IMR-90 (cell line): ENCODE data around the gene ITGA1. TPM values are rescaled to one million over a fixed set of nuclear protein-coding genes. Genes with fewer than 3 reads are reported as not detected.

ENCODE experiments used
- ATAC-seq: fragments of 200-7000 bp; cut with Tn5 transposase; 2 replicates; pipeline ENCODE4 v1.9.1; 2020; ENCODE audit warnings: low read depth, mild to moderate bottlenecking, moderate library complexity
- BruUV-seq: library from RNA; stranded (reverse); fragments of 400-500 nt; replicated peaks from 2 replicates; lab custom pipeline; 2021; lab: Mats Ljungman, UMichigan
- CTCF ChIA-PET: fragments of 300-600 bp; formaldehyde crosslinking; extraction: SDS; loops from one replicate; lab custom pipeline; 2021; ENCODE audit warnings: antibody characterized with exemption; lab: Yijun Ruan, JAX
- POLR2A ChIA-PET: fragments of 300-600 bp; sonication (Branson Sonifier 250); formaldehyde crosslinking; loops from one replicate; lab custom pipeline; 2022; ENCODE audit warnings: antibody characterized with exemption; ENCODE audit not compliant: unreplicated experiment; lab: Charles Lee
- DNase-seq: peaks from one replicate; pipeline ENCODE4 v3.0.0; 2013
- H2AFZ ChIP-seq: replicated peaks from 2 replicates; pipeline ENCODE3; 2013; ENCODE audit warnings: low read length, mild to moderate bottlenecking; ENCODE audit not compliant: poor library complexity
- H2AK5ac ChIP-seq: 2 replicates; pipeline ENCODE4 v1.6.1; 2013; ENCODE audit warnings: low read depth, low read length, inconsistent platforms
- H2AK9ac ChIP-seq: replicated peaks from 2 replicates; pipeline ENCODE3; 2013; ENCODE audit warnings: mild to moderate bottlenecking, low read depth, low read length, moderate library complexity; ENCODE audit not compliant: poor library complexity
- H2BK120ac ChIP-seq: 2 replicates; pipeline ENCODE4 v1.6.1; 2013; ENCODE audit warnings: low read depth, low read length, inconsistent platforms
- H2BK15ac ChIP-seq: 3 replicates; pipeline ENCODE4 v1.6.1; 2013; ENCODE audit warnings: low read depth, low read length, inconsistent platforms
- H2BK20ac ChIP-seq: 2 replicates; pipeline ENCODE4 v1.6.1; 2013; ENCODE audit warnings: low read depth, mild to moderate bottlenecking, inconsistent platforms, low read length, moderate library complexity
- H2BK5ac ChIP-seq: 2 replicates; pipeline ENCODE4 v1.6.1; 2013; ENCODE audit warnings: mild to moderate bottlenecking, low read depth, low read length, inconsistent platforms; ENCODE audit not compliant: poor library complexity, severe bottlenecking
- H3K14ac ChIP-seq: replicated peaks from 2 replicates; pipeline ENCODE4 v1.6.1; 2013; ENCODE audit warnings: low read depth, low read length, inconsistent platforms
- H3K18ac ChIP-seq: 2 replicates; pipeline ENCODE4 v1.6.1; 2013; ENCODE audit warnings: low read depth, low read length, control low read depth
- H3K23ac ChIP-seq: 2 replicates; pipeline ENCODE4 v1.6.1; 2013; ENCODE audit warnings: low read depth, low read length, inconsistent platforms
- H3K27ac ChIP-seq: 2 replicates; pipeline ENCODE4 v1.5.1; 2013; ENCODE audit warnings: mild to moderate bottlenecking, control low read depth, low read length; ENCODE audit not compliant: insufficient read depth
- H3K27me3 ChIP-seq: 2 replicates; pipeline ENCODE4 v1.6.1; 2013; ENCODE audit warnings: low read length; ENCODE audit not compliant: control insufficient read depth, insufficient read depth
- H3K36me3 ChIP-seq: 2 replicates; pipeline ENCODE4 v1.6.1; 2013; ENCODE audit warnings: low read length, mixed read lengths; ENCODE audit not compliant: control insufficient read depth, insufficient read depth
- H3K4ac ChIP-seq: 2 replicates; pipeline ENCODE4 v1.6.1; 2013; ENCODE audit warnings: low read depth, low read length, inconsistent platforms
- H3K4me1 ChIP-seq: 2 replicates; pipeline ENCODE4 v1.6.1; 2013; ENCODE audit warnings: low read length, mixed read lengths; ENCODE audit not compliant: control insufficient read depth, insufficient read depth
- H3K4me2 ChIP-seq: 2 replicates; pipeline ENCODE4 v1.6.1; 2013; ENCODE audit warnings: low read depth, mild to moderate bottlenecking, control low read depth, low read length, moderate library complexity
- H3K4me3 ChIP-seq: 2 replicates; pipeline ENCODE4 v1.5.1; 2013; ENCODE audit warnings: low read depth, mild to moderate bottlenecking, control low read depth, low read length, moderate library complexity; ENCODE audit not compliant: insufficient read depth
- H3K56ac ChIP-seq: 2 replicates; pipeline ENCODE4 v1.6.1; 2013; ENCODE audit warnings: low read length, inconsistent platforms; ENCODE audit not compliant: insufficient read depth; ENCODE audit errors: extremely low read depth
- H3K79me1 ChIP-seq, 2 experiments: 2 replicates each; pipeline ENCODE4 v1.6.1; 2013; ENCODE audit warnings: low read length in 2 of 2, inconsistent platforms in 1 of 2, low read depth in 1 of 2
- H3K9ac ChIP-seq: 2 replicates; pipeline ENCODE4 v1.6.1; 2013; ENCODE audit warnings: low read depth, low read length, control low read depth
- H3K9me1 ChIP-seq: 2 replicates; pipeline ENCODE4 v1.6.1; 2013; ENCODE audit warnings: low read length, inconsistent platforms; ENCODE audit not compliant: insufficient read depth
- H3K9me3 ChIP-seq: 2 replicates; pipeline ENCODE4 v1.6.1; 2013; ENCODE audit warnings: low read length; ENCODE audit not compliant: control insufficient read depth, insufficient read depth
- H4K20me1 ChIP-seq: 2 replicates; pipeline ENCODE4 v1.6.1; 2013; ENCODE audit warnings: low read length, inconsistent platforms; ENCODE audit not compliant: insufficient read depth
- H4K5ac ChIP-seq: 2 replicates; pipeline ENCODE4 v1.6.1; 2013; ENCODE audit warnings: mild to moderate bottlenecking, low read depth, low read length, control low read depth
- H4K8ac ChIP-seq, 2 experiments: 2 replicates each; pipeline ENCODE4 v1.6.1; 2013; ENCODE audit warnings: low read depth in 2 of 2, low read length in 2 of 2, control low read depth in 1 of 2, inconsistent platforms in 1 of 2
- H4K91ac ChIP-seq: 2 replicates; pipeline ENCODE4 v1.6.1; 2013; ENCODE audit warnings: low read depth, low read length, inconsistent platforms; ENCODE audit not compliant: insufficient read depth
- BHLHE40 ChIP-seq: fragments of 150-350 bp; IDR thresholded peaks from 2 replicates; pipeline ENCODE4 v1.6.1; 2016; ENCODE audit warnings: mild to moderate bottlenecking, low read depth, low read length
- CEBPB ChIP-seq: IDR thresholded peaks from 2 replicates; pipeline ENCODE4 v1.6.1; 2012; ENCODE audit warnings: low read depth, low read length, improper control_type of control experiment
- CHD1 ChIP-seq: IDR thresholded peaks from 2 replicates; pipeline ENCODE4 v1.6.1; 2012; ENCODE audit warnings: low read depth, low read length, improper control_type of control experiment
- CTCF ChIP-seq: conservative IDR thresholded peaks from 2 replicates; pipeline ENCODE4 v1.5.1; 2012; ENCODE audit warnings: mild to moderate bottlenecking, low read depth, low read length, improper control_type of control experiment
- ELK1 ChIP-seq: fragments of 150-350 bp; IDR thresholded peaks from 2 replicates; pipeline ENCODE4 v1.6.1; 2016; ENCODE audit warnings: low read depth, mild to moderate bottlenecking, low read length, moderate library complexity, borderline replicate concordance
- FOS ChIP-seq: fragments of 150-350 bp; IDR thresholded peaks from 2 replicates; pipeline ENCODE4 v1.6.1; 2016; ENCODE audit warnings: low read depth, low read length
- MAFK ChIP-seq: IDR thresholded peaks from 2 replicates; pipeline ENCODE4 v1.6.1; 2012; ENCODE audit warnings: low read depth, low read length, improper control_type of control experiment
- MAZ ChIP-seq: IDR thresholded peaks from 2 replicates; pipeline ENCODE4 v1.6.1; 2012; ENCODE audit warnings: low read depth, mild to moderate bottlenecking, low read length, improper control_type of control experiment, moderate library complexity, borderline replicate concordance
- MXI1 ChIP-seq: IDR thresholded peaks from 2 replicates; pipeline ENCODE4 v1.6.1; 2012; ENCODE audit warnings: low read depth, mild to moderate bottlenecking, low read length, moderate library complexity, borderline replicate concordance
- NFE2L2 ChIP-seq: fragments of 150-350 bp; IDR thresholded peaks from 2 replicates; pipeline ENCODE4 v1.6.1; 2016; ENCODE audit warnings: low read depth, mild to moderate bottlenecking, low read length
- POLR2A ChIP-seq: IDR thresholded peaks from 2 replicates; pipeline ENCODE4 v1.6.1; 2012; ENCODE audit warnings: mild to moderate bottlenecking, low read depth, low read length
- RAD21 ChIP-seq: IDR thresholded peaks from 2 replicates; pipeline ENCODE4 v1.6.1; 2012; ENCODE audit warnings: low read length, improper control_type of control experiment
- RCOR1 ChIP-seq: IDR thresholded peaks from 2 replicates; pipeline ENCODE4 v1.6.1; 2012; ENCODE audit warnings: mild to moderate bottlenecking, low read length, improper control_type of control experiment; ENCODE audit not compliant: insufficient replicate concordance
- RFX5 ChIP-seq: IDR thresholded peaks from 2 replicates; pipeline ENCODE4 v1.8.0; 2012; ENCODE audit warnings: low read depth, mild to moderate bottlenecking, low read length, moderate library complexity
- SMC3 ChIP-seq: fragments of 150-350 bp; IDR thresholded peaks from 2 replicates; pipeline ENCODE4 v1.6.1; 2016; ENCODE audit warnings: low read depth, mild to moderate bottlenecking, antibody characterized with exemption, low read length, moderate library complexity
- USF2 ChIP-seq: fragments of 150-350 bp; IDR thresholded peaks from 2 replicates; pipeline ENCODE4 v1.6.1; 2017; ENCODE audit warnings: mild to moderate bottlenecking, antibody characterized with exemption, low read length, low read depth
- WGBS, 2 experiments: methylation state at CpG; one replicate each; pipeline versions ENCODE4 v1.1.5 to v1.1.7; 2013; ENCODE audit warnings: missing lambda C conversion rate in 2 of 2; ENCODE audit not compliant: insufficient read length in 1 of 2; ENCODE audit errors: extremely low coverage in 2 of 2; 5-methylcytosine and 5-hydroxymethylcytosine counted together
- dilution Hi-C: fragments of 300-500 bp; cut with HindIII; formaldehyde crosslinking; loops from one replicate; pipeline ENCODE4 v1.14.3; 2018; ENCODE audit warnings: low sequenced_read_pairs; ENCODE audit not compliant: unreplicated experiment
- in situ Hi-C: fragments of 300-500 bp; cut with MboI; formaldehyde crosslinking; loops from 3 replicates; pipeline ENCODE4 v1.14.3; 2019; ENCODE audit warnings: low sequenced_read_pairs, inconsistent platforms, mixed read lengths
- intact Hi-C: fragments of 100-400 bp; cut with micrococcal nuclease; formaldehyde crosslinking; loops from 2 replicates; pipeline ENCODE4 v1.10.0; 2022
- polyA plus RNA-seq, 3 experiments: library from polyadenylated mRNA; depleted of rRNA; stranded (reverse); fragments of >200 nt; gene quantifications; 2 replicates each; pipeline ENCODE4 v1.2.3, GENCODE V29; 2012; ENCODE audit warnings: low replicate concordance in 1 of 3
- total RNA-seq: library from RNA; depleted of rRNA; stranded (reverse); fragments of >200 nt; gene quantifications from 2 replicates; pipeline ENCODE4 v1.2.3, GENCODE V29; 2012

ITGA1 gene
- total and polyA plus RNA-seq, 2 of the 4 experiments (the other 2 are of a cell fraction), result 22.3 to 95.2 TPM

- no peak for TF ChIP-seq MAFK
- TF ChIP-seq SMC3, result no peak
- TF ChIP-seq FOS, result no peak
- no peak for TF ChIP-seq MAZ
- no peak for TF ChIP-seq RCOR1
- no peak for TF ChIP-seq MXI1
- no peak for TF ChIP-seq POLR2A
- TF ChIP-seq BHLHE40, result no peak
- TF ChIP-seq RAD21, result no peak
- no peak for TF ChIP-seq CTCF
- TF ChIP-seq RFX5, result no peak
- TF ChIP-seq CHD1, result no peak
- no peak for TF ChIP-seq USF2
- no peak for TF ChIP-seq ELK1
- no peak for TF ChIP-seq CEBPB
- TF ChIP-seq NFE2L2, result no peak
- WGBS, 2 experiments, result no CpG with 5 or more reads among the region's 2 CpGs
- dilution Hi-C loops (loop anchor here (25.0 kb wide), 1 partner anchor 101 kb away; no protein-coding TSS in a partner anchor), intact Hi-C loops (no loop called here), in situ Hi-C loops (loop anchor here (25.0 kb wide), 1 partner anchor 1251 kb away; no protein-coding TSS in a partner anchor)
- no peak overlapping the region for H2AFZ ChIP-seq
- H3K18ac ChIP-seq, result no peak overlapping the region
- H3K27me3 ChIP-seq, result no peaks in the 10 kb centered on the region
- H2BK120ac ChIP-seq, result no peak overlapping the region
- peaks cover 4% of the 10 kb centered on the region; the same call in 1 of the 2 replicates for H3K36me3 ChIP-seq
- peaks cover 3% of the 10 kb centered on the region; the same call in 1 of the 2 replicates for H3K9me1 ChIP-seq
- DNase-seq (no peak), ATAC-seq (no peak)
- H3K56ac ChIP-seq, result no peak overlapping the region
- H3K27ac ChIP-seq, result no peak overlapping the region
- no peak overlapping the region for H4K91ac ChIP-seq
- H3K4me1 ChIP-seq, result peaks cover 3% of the 10 kb centered on the region; the same call in 1 of the 2 replicates
- H2AK9ac ChIP-seq, result no peak overlapping the region
- no peak overlapping the region for H2BK5ac ChIP-seq
- H2BK20ac ChIP-seq, result no peak overlapping the region
- H3K79me1 ChIP-seq, result no peaks in the 10 kb centered on the region
- no peak overlapping the region for H4K5ac ChIP-seq
- H2BK15ac ChIP-seq, result no peak overlapping the region
- no peak overlapping the region for H3K4ac ChIP-seq
- H3K9ac ChIP-seq, result no peak overlapping the region
- no peak overlapping the region for H4K8ac ChIP-seq
- no peak overlapping the region for H3K14ac ChIP-seq
- H3K4me3 ChIP-seq, result no peak overlapping the region
- CTCF ChIA-PET, result interaction anchor here (1.3 to 1.4 kb wide), 2 partner anchors 12 to 29 kb away, joined by 3 to 7 read pairs; no protein-coding TSS in a partner anchor
- no peak overlapping the region for H2AK5ac ChIP-seq
- no peak overlapping the region for H3K4me2 ChIP-seq
- H3K23ac ChIP-seq, result no peak overlapping the region
- POLR2A ChIA-PET, result interaction anchor here (0.6 kb wide), 1 partner anchor 28 kb away, joined by 3 read pairs; the partner anchor contains the start of gene ITGA2
- no TSS peak for BruUV-seq
- no peaks in the 10 kb centered on the region for H3K9me3 ChIP-seq
- no peaks in the 10 kb centered on the region for H4K20me1 ChIP-seq
Measured at GRCh38 chr5:52961274-52961681, 173.6 kb downstream of the ITGA1 start.
